ENCODE measurements around the gene PPFIA1.

DNA sequence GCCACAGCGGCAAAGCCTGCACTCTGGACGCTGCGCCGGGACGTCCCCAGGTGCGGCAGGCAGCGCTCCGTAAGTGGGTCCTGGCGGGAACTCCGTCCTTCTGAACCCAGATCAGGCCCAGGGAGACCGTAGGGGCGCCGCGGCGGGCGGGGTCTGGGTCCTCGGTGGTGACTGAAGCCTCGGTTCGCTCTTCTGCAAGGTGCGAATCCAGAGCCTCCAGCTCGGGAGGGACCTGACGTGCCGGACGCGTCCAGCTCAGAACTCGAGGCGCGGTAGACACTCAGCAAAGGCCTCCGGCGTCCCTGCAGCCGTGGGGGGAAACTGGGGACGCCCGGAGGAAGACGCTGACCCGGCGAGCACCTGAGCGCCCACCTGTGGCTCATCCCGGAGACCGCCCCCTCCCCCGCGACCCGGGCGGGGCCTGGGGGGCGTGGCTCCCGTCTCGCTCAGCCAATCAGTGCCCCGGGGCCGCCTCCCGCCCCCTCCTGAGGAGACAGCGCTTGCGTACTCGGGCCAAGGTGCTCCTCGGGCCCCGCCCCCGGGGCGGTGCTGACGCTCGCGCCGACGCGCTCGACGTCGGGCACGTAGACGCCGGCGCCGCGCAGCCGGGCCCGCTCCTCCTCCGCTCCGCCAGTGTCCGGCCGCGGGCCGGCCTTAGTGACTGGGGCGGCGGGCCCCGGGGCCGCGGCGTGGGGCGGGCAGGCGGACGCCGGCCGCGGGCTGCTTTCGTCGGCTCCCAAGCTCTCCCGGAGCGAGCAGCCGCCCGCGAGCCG lies at the start of gene PPFIA1:
- TF ChIP-seq, protein P1, sequence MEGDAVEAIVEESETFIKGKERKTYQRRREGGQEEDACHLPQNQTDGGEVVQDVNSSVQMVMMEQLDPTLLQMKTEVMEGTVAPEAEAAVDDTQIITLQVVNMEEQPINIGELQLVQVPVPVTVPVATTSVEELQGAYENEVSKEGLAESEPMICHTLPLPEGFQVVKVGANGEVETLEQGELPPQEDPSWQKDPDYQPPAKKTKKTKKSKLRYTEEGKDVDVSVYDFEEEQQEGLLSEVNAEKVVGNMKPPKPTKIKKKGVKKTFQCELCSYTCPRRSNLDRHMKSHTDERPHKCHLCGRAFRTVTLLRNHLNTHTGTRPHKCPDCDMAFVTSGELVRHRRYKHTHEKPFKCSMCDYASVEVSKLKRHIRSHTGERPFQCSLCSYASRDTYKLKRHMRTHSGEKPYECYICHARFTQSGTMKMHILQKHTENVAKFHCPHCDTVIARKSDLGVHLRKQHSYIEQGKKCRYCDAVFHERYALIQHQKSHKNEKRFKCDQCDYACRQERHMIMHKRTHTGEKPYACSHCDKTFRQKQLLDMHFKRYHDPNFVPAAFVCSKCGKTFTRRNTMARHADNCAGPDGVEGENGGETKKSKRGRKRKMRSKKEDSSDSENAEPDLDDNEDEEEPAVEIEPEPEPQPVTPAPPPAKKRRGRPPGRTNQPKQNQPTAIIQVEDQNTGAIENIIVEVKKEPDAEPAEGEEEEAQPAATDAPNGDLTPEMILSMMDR (IDR thresholded peaks at IDR 0.05; ENCODE audit: insufficient read depth, low read length, poor library complexity, severe bottlenecking) = no peak
- TF ChIP-seq EZH2phosphoT487 (conservative IDR thresholded peaks at IDR 0.05; ENCODE audit: low read length) = no peak
